Activated T-helper 1 cell treated with anti-CD3 and anti-CD28 coated beads, Interleukin-2, amount 50 U/mL, for 16 hours (primary cell): ENCODE data around the gene KTN1.

ENCODE experiments used
- DNase-seq, 2 donors: peaks; one replicate each; pipeline ENCODE4 v3.0.0-alpha.2; 2020; ENCODE audit warnings: low read depth in 1 of 2, low spot score in 1 of 2

Gene KTN1

DNA sequence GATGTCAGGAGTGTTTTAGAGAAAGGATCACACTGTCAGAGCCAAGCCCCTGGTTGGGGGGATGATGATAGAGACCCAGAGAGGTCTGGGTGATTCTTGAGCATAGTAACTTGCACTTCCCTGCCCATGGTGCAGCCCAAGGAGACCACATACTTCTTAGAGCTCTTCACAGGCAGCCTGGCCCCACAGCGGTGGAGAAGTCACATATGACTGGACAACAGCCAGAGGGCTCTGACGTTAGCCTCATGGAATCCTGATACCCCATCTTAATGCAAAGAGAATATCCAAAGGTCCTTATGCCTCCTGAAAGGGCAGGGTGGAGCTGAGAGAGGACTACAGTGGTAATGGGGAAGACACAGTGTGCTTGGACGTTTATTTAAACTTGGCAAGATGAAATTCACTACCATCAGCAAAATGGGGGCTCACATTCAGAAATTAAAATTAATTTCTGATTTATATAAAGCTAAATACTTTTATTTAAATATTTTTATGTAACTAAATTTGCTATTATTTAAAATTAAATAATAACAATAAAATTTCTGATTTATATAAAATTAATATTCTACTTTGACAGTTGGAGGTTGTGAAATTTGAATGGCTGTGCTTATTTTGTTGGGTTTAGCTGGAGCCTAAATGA, 131.3 kb downstream of the KTN1 start:
- DNase-seq, result no peak

DNA sequence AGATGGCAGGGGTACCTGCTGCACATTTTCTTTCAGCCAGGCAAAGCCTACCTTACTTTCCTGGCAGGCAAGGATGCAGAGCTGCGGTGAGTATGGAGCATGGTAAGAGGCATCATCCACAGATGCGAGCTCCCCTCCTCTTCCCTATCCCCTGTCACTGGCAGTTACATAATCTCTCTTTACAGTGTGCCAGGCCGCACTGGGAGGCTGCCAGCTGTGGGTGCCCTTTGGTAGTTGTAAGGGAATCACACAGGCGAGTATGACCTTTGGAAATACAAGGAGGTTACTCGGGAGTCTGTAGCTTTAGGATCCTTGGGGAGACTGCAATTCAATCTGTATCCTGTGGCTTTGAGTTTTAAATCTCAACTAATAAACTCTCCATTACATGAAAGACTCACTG, 132.5 kb downstream of the KTN1 start:
- DNase-seq, result no peak

DNA sequence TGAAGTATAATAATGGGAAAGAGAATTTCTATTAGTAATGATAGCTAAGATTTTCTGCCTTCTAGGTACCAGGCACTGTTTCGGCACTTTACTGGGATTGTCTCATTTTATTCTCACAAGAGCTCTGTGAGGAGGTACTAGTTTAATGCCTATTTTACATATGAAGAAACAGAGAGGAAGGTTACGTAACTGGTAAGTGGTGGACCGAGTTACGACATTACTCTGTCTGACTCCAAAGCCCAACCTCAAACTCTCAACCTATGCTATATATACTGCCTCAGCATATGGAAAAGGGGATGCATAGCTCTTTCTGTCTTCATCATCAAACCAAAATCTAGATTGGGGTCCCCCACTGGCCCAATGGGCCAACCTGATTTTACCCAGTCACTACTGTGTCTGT, 133.5 kb downstream of the KTN1 start:
- no peak for DNase-seq

DNA sequence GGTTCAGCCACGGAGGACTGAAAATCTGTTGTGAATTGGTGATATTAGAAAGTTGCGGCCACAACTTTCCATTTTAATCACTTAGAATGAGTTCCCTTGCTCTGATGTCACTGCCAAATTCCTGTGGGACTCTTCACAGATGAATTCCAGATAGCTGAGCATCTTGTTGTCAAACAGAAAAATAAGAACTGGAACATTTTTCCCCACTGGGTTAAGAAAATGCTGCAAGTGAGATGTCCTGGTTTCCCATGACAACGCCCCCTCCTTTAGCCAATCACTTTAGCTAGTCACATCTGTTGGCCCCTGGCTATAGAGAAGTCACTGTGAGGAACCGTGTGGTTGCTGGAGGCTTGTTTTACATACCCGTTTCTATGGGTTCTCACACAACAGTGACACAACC, 135.9 kb downstream of the KTN1 start:
- no peak for DNase-seq

DNA sequence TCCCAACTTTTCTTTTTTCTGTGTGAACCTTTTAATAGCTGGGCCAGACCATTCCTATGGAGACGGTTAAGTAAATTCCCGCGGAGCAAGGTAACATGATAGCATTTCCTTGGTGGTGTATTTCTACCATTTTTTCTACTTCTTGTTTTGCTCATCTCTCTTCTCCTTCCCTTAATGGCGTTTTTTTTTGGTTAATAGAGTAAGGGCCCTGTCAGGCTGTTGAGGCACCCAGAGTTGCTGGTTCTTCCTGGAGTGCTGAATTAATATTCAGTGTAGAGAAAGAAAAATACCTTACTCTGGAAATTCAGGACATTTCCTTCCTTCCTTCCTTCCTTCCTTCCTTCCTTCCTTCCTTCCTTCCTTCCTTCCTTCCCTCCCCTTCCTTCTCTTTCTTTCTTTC, 137.6 kb downstream of the KTN1 start:
- DNase-seq, result no peak

DNA sequence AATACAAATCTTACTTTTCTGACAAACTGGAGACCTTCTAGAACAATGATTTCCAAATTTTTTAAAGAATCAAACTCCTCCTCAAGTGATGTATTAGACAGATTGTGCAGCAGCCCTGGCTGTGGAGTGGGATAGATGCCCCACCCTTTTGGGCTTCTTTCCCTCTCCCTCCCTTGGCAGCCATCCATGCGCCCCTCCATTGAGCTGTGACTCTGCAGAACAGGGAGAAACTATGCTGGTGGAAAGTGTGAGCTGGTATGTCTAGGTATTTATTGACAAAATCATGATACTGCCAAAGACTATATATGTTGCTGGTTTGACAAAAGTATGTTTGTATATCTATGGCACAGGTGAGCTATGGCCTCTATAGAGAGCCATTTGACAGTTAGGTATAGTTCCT, 138.5 kb downstream of the KTN1 start:
- no peak for DNase-seq

DNA sequence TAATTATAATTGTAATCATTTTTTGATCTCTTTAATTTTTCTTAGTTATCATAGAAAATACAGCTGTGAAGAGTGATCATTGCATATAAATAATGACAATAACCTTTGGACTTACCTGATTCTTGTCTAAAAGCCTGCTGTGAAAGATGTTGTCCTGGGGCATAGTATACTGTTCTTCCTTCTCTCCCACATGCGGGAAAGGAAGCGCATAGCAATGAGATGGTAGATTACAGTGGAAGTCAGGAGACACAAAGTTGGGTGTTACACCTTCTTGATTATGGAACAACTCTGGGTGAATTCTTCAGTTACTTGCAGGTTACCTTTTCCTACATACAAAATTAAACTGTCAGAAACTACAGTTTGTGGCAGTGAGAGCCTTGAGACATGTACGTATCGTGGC, 140.8 kb downstream of the KTN1 start:
- no peak for DNase-seq

DNA sequence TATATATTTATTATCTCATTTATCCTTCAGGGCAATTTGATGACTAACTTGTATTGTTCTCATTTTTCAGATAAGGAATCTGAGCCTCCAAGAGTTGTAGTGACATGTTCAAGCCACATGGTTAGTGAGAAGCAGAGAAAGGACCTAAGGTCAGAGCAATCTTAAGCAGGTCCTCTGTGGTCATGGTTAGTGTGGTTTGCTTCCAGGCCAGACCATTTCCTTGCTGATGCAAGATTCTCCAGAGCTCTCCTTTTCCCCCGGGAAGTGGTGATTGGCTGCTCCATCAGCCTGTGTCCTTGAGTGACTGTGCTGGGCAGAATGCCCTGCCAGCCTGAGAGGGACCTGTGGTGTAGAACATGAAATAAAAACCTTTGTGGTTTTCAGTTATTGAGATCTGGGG, 141.3 kb downstream of the KTN1 start:
- DNase-seq, result no peak

DNA sequence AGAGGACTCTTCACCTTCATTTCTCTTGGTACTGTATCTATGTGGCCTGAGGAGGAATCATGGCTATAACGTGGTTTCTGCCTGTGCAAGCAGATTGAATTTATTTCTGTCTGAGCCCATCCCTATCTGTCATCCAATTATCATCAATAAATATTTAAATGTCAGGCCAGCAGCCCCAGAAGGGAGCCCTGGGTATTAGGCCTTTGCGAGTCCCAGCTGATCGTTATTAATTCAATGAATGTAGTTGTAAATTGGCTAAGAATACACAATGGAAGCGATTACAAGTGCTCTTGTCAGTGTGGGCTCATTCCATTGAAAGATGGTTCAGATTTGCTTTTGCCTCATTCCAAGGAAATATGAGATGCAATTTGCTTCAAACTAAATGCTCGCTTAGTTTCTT, 142.0 kb downstream of the KTN1 start:
- DNase-seq, result no peak

DNA sequence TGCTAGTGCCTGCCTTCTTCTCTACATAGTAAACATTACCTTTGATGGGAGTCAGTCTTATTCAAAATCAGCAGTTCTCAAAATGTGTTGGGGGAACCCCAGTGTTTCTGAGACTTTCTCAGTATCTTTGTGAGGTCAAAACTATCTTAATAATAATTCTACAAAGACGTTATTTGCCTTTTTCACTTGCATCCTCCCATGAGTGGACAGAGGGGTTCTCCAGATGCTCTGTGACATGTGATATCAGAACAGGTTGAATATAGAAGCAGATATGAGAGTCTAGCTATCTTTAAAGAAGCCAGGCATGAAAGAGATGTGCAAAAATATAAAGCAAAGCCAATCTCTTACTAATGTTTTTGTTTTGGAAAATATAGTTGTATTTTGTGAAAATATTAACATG, 144.7 kb downstream of the KTN1 start:
- DNase-seq, result no peak

DNA sequence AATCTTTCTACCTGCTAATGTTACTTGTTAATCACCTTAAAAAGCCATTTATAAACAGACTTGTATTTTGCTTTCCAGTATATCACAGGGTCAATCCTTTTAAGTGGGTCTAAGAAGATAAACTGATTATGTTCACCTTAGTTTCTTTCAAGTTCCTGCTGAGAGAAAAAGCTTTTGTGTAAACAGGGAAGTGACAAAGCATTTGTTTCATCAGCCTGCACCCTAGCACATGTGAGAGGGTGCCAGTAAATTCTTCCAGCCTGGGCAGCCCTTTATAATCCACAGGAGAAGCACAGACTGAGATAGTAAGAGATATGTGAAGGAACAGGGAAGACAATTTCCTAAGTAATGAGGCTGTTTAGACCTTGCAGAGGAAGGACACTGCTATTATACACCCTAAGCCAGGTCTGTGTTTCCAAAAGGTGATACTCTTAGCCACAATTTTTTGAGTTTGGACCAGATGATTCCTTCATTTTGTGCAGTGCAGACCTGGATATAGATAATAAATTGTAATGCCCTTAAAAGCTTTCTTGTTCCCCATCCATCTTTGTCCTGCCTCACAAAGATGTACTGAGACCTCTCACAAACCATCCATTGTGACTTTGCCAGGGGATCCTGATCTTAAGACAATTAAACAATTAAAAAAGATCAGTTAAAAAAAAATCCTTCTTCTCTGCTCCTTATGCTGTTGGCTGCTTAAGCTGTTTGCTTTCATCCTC, 150.7 kb downstream of the KTN1 start:
- DNase-seq, result no peak

DNA sequence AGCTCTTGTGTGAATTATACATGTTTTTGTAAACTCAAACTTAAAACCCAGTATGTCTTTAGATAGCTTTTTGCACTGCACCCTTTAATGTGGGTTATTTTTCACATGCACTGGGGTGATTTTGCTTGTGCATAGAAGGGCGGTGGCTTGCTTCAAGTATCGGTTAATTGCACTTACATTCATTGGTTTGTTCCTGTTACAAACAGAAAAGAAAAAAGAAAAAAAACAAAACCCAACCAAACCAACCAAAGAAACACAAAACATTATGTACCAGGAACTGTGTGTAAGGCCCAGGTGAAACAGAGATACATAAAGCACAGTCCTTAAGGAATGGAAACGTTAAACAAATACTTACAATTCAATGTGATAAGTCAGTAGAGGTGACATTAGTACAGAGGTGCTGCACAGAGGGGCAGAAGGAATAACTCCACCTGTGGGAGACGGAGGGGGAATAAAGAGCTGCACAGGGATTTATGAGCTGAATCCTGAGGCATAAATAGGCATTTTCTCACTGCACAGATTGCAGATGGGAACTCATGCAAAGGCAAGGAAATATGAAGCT, 151.4 kb downstream of the KTN1 start:
- DNase-seq, result no peak

DNA sequence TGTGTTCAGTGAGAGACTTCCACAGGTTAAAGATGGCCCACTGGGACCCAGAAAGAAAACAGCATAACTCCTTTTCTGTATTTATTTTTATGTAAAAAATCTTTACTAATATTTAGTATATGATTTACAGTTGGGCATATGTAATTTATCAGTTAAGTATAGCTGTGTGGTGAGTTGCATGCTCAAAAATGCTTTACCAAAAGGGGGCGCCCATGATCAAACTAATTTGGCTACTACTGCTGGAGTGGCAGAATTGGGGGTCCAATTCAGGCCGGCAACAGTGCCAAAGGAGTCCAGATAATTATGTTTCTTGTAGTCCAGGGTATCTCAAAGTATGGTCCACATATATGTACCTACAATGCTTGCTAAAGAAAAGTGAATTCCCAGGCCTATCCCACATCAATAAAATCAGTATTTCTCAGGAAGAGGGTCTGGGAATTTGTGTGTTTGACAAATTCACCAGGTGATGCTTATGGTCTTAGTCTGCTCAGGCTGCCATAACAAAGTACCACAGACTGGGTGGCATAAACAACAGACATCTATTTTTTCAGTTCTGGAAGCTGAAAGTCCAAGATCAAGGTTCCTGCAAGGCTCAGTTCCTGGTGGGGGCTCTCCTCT, 152.0 kb downstream of the KTN1 start:
- peak in 1 of 2 donors; percentile 18 for DNase-seq

DNA sequence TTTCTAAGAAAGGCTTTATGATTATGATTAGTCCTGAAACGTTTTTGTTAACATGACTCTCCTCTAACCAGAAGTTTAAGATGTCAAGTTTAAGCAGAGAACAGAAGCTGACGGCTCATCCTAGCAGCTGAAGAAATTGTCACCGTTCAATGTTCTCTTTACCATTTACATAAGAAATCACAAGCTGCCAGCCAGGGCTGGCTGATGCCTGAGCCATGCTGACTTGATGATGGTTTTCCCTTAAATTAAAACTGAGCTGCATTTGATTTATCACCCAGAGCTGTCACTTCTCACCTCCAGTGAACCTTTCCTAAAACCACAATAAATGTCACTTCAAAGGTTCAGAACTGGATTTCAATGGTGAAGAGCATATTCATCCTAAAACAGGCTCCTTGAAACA, 153.6 kb downstream of the KTN1 start:
- no peak for DNase-seq
